Endothelial cell of umbilical vein (primary cell): ENCODE measurements around the gene DYRK1A. TPM values are rescaled to one million over a fixed set of nuclear protein-coding genes. Genes with fewer than 3 reads are reported as not detected.

Experiments used
- BruUV-seq: library from RNA; stranded (reverse); fragments of 400-500 nt; replicated peaks from 2 replicates; lab custom pipeline; 2021; lab: Mats Ljungman, UMichigan
- CTCF ChIA-PET: fragments of 300-600, 350-600 bp; sonication (Branson Sonifier 250); formaldehyde crosslinking; loops from one replicate; lab custom pipeline; 2021; ENCODE audit warnings: antibody characterized with exemption, inconsistent platforms; lab: Charles Lee
- POLR2A ChIA-PET: fragments of 300-600, 350-600 bp; sonication (Branson Sonifier 250); formaldehyde crosslinking; loops from one replicate; lab custom pipeline; 2021; ENCODE audit warnings: antibody characterized with exemption, inconsistent platforms; lab: Charles Lee
- DNase-seq: peaks from one replicate; pipeline ENCODE4 v3.0.0-alpha.2; 2011; ENCODE audit warnings: low read depth, low spot score
- FAIRE-seq: peaks from 2 replicates; lab custom pipeline; 2011; peaks lifted over from hg19 to GRCh38; lab: Jason Lieb, UNC
- H2AFZ ChIP-seq: 2 replicates; pipeline ENCODE4 v1.6.0; 2012; ENCODE audit warnings: low read depth, low read length, control low read depth, inconsistent platforms
- H3K27ac ChIP-seq: 2 replicates; pipeline ENCODE4 v1.5.1; 2011; ENCODE audit warnings: low read depth, mild to moderate bottlenecking, control low read depth, low read length, moderate library complexity; ENCODE audit not compliant: insufficient read depth
- H3K27me3 ChIP-seq, 2 experiments: 2 replicates each; pipeline versions ENCODE4 v1.6.0 to v1.6.1; 2011; ENCODE audit warnings: low read length in 2 of 2, mixed read lengths in 1 of 2; ENCODE audit not compliant: control insufficient read depth in 2 of 2, insufficient read depth in 2 of 2
- H3K36me3 ChIP-seq, 2 experiments: 2 replicates in 1 of 2; 3 replicates in 1 of 2; pipeline ENCODE4 v1.5.1; 2011; ENCODE audit warnings: low read length in 2 of 2, mild to moderate bottlenecking in 1 of 2, moderate library complexity in 1 of 2; ENCODE audit not compliant: control insufficient read depth in 2 of 2, insufficient read depth in 2 of 2; ENCODE audit errors: extremely low read depth in 1 of 2
- H3K4me1 ChIP-seq: 3 replicates; pipeline ENCODE4 v1.5.1; 2011; ENCODE audit warnings: mild to moderate bottlenecking, low read length; ENCODE audit not compliant: control insufficient read depth, insufficient read depth; ENCODE audit errors: extremely low read depth
- H3K4me2 ChIP-seq: 2 replicates; pipeline ENCODE4 v1.6.1; 2011; ENCODE audit warnings: low read length, control low read depth, mixed read lengths; ENCODE audit not compliant: insufficient read depth
- H3K4me3 ChIP-seq, 3 experiments: fragments of 200-600 bp in 1 of 3; sonication (generic), shearing (Covaris generic) in 1 of 3; replicated peaks in 1 of 3; 2 replicates each; pipeline ENCODE4 v1.5.1; 2011 to 2016; ENCODE audit warnings: control low read depth in 3 of 3, low read length in 3 of 3, mild to moderate bottlenecking in 2 of 3, inconsistent platforms in 1 of 3, low read depth in 1 of 3, moderate library complexity in 1 of 3; ENCODE audit not compliant: insufficient read depth in 1 of 3
- H3K79me2 ChIP-seq: 2 replicates; pipeline ENCODE4 v1.6.0; 2012; ENCODE audit warnings: low read length, inconsistent platforms; ENCODE audit not compliant: control insufficient read depth, insufficient read depth
- H3K9ac ChIP-seq: replicated peaks from 2 replicates; pipeline ENCODE3; 2011; ENCODE audit warnings: low read length, control low read depth; ENCODE audit not compliant: insufficient read depth; ENCODE audit errors: extremely low read depth
- H3K9me1 ChIP-seq: replicated peaks from 3 replicates; pipeline ENCODE4 v1.6.0; 2011; ENCODE audit warnings: mild to moderate bottlenecking, low read length; ENCODE audit not compliant: control insufficient read depth, insufficient read depth; ENCODE audit errors: extremely low read depth
- H3K9me3 ChIP-seq: replicated peaks from 2 replicates; pipeline ENCODE4 v1.5.1; 2012; ENCODE audit warnings: low read length, inconsistent platforms; ENCODE audit not compliant: control insufficient read depth, insufficient read depth
- H4K20me1 ChIP-seq: replicated peaks from 2 replicates; pipeline ENCODE3; 2011; ENCODE audit warnings: mild to moderate bottlenecking, low read length; ENCODE audit not compliant: control insufficient read depth, insufficient read depth; ENCODE audit errors: extremely low read depth
- EZH2 ChIP-seq: IDR thresholded peaks from 2 replicates; pipeline ENCODE4 v1.6.1; 2012; ENCODE audit warnings: borderline replicate concordance, low read depth, mild to moderate bottlenecking, moderate library complexity, low read length, inconsistent platforms; ENCODE audit not compliant: severe bottlenecking
- FOS ChIP-seq: IDR thresholded peaks from 2 replicates; pipeline ENCODE4 v1.6.1; 2011; ENCODE audit warnings: mild to moderate bottlenecking, low read length, moderate library complexity, borderline replicate concordance; ENCODE audit not compliant: insufficient read depth
- GATA2 ChIP-seq: IDR thresholded peaks from 2 replicates; pipeline ENCODE4 v1.7.0; 2011; ENCODE audit warnings: low read depth, mild to moderate bottlenecking, moderate library complexity, mixed read lengths, low read length; ENCODE audit not compliant: insufficient read length, insufficient read depth
- JUN ChIP-seq: IDR thresholded peaks from 2 replicates; pipeline ENCODE4 v1.6.1; 2011; ENCODE audit warnings: borderline replicate concordance, low read depth; ENCODE audit not compliant: insufficient read length, insufficient read depth
- MAX ChIP-seq: IDR thresholded peaks from 2 replicates; pipeline ENCODE4 v1.6.1; 2011; ENCODE audit not compliant: insufficient read depth, insufficient read length
- MYC ChIP-seq: IDR thresholded peaks from one replicate; pipeline ENCODE4 v1.6.1; 2011; ENCODE audit warnings: mild to moderate bottlenecking, low read depth, low read length
- POLR2A ChIP-seq: IDR thresholded peaks from 2 replicates; pipeline ENCODE4 v1.6.1; 2012; ENCODE audit warnings: low read depth, mild to moderate bottlenecking, control low read depth, low read length
- POLR2AphosphoS5 ChIP-seq: IDR thresholded peaks from 2 replicates; pipeline ENCODE4 v1.6.1; 2012; ENCODE audit warnings: low read depth, mild to moderate bottlenecking, control low read depth, low read length, moderate library complexity; ENCODE audit not compliant: insufficient read depth
- dilution Hi-C: fragments of 300-500 bp; cut with MboI; formaldehyde crosslinking; loops from one replicate; pipeline ENCODE4 v1.15.0; 2019; ENCODE audit warnings: low sequenced_read_pairs; ENCODE audit not compliant: extremely low pct_ligation_motif_present
- intact Hi-C: fragments of 100-400 bp; cut with micrococcal nuclease; formaldehyde crosslinking; loops from one replicate; pipeline ENCODE4 v1.10.0; 2022
- polyA plus RNA-seq, 4 experiments: library from polyadenylated mRNA; depleted of rRNA in 3 of 4; stranded (reverse) in 3 of 4; unstranded in 1 of 4; fragments of >200 nt; gene quantifications; 2 replicates each; pipeline versions ENCODE4 v1.2.1 to v1.2.3, GENCODE V29; 2011 to 2012; ENCODE audit warnings: missing spikeins in 1 of 4
- total RNA-seq: library from RNA; stranded (reverse); gene quantifications from 2 replicates; pipeline ENCODE4 v1.2.3, GENCODE V29; 2021
- TF ChIP-seq, protein P1 (sequence below), 2 donors: IDR thresholded peaks; 1 replicate in 1 of 2; 2 replicates in 1 of 2; pipeline ENCODE4 v1.5.1; 2011; ENCODE audit warnings: low read length in 2 of 2, mild to moderate bottlenecking in 2 of 2, moderate library complexity in 2 of 2, control low read depth in 1 of 2, inconsistent platforms in 1 of 2, low read depth in 1 of 2; ENCODE audit not compliant: insufficient read depth in 1 of 2; ENCODE audit errors: extremely low read depth in 1 of 2

Gene DYRK1A
- total and polyA plus RNA-seq, 2 donors (not counting 3 experiments of a cell fraction or from before 2014, with no cell fraction given) = 51.8 to 53.7 TPM

- CTCF ChIA-PET = interaction anchor here (1.0 kb wide), 1 partner anchor 10 kb away, joined by 3 read pairs; no protein-coding TSS in a partner anchor
- dilution Hi-C loops = no loop called here
- Histone ChIP-seq H3K9ac (no peak overlapping the region), H3K27me3 (peaks cover under 1 to 2% of the 10 kb centered on the region in 2 experiments), H3K9me3 (no peaks in the 10 kb centered on the region), H3K36me3 (no peaks in the 10 kb centered on the region), H3K9me1 (no peaks in the 10 kb centered on the region), H4K20me1 (no peaks in the 10 kb centered on the region), H3K4me3 (no peak overlapping the region), H3K4me1 (peaks cover 22% of the 10 kb centered on the region), H3K79me2 (no peaks in the 10 kb centered on the region), H2AFZ (no peak overlapping the region), H3K4me2 (no peak overlapping the region), H3K27ac (no peak overlapping the region)
- FAIRE-seq (no peak), DNase-seq (no peak)
- intact Hi-C loops = no loop called here
- BruUV-seq = no TSS peak
- TF ChIP-seq POLR2A = no peak
- no peak for TF ChIP-seq MAX
- TF ChIP-seq, protein P1, sequence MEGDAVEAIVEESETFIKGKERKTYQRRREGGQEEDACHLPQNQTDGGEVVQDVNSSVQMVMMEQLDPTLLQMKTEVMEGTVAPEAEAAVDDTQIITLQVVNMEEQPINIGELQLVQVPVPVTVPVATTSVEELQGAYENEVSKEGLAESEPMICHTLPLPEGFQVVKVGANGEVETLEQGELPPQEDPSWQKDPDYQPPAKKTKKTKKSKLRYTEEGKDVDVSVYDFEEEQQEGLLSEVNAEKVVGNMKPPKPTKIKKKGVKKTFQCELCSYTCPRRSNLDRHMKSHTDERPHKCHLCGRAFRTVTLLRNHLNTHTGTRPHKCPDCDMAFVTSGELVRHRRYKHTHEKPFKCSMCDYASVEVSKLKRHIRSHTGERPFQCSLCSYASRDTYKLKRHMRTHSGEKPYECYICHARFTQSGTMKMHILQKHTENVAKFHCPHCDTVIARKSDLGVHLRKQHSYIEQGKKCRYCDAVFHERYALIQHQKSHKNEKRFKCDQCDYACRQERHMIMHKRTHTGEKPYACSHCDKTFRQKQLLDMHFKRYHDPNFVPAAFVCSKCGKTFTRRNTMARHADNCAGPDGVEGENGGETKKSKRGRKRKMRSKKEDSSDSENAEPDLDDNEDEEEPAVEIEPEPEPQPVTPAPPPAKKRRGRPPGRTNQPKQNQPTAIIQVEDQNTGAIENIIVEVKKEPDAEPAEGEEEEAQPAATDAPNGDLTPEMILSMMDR (IDR thresholded peaks at IDR 0.05; ENCODE audit: extremely low read depth in 1 of 2, insufficient read depth in 1 of 2, low read depth in 1 of 2, low read length in 2 of 2) = no peak
- TF ChIP-seq MYC = no peak
- TF ChIP-seq GATA2 = no peak
- TF ChIP-seq POLR2AphosphoS5 = no peak
- TF ChIP-seq EZH2 = no peak
- no peak for TF ChIP-seq JUN
- TF ChIP-seq FOS = no peak
- POLR2A ChIA-PET = interaction anchor here (1.7 kb wide), 1 partner anchor 14 kb away, joined by 5 read pairs; no protein-coding TSS in a partner anchor
These were observed 183.6 kb downstream of the DYRK1A start for GRCh38 chr21:37550157-37550556.
